K562 (cell line): ENCODE data around the gene FGD1. TPM values are rescaled to one million over a fixed set of nuclear protein-coding genes. Genes with fewer than 3 reads are reported as not detected.
A peak's percentile ranks its signal among the peaks of the same experiment; 100 is the strongest.

Source experiments
- ATAC-seq: fragments of 200-7000 bp; cut with Tn5 transposase; 3 replicates; pipeline ENCODE4 v1.9.1; 2020; ENCODE audit warnings: moderate library complexity
- BruUV-seq: library from RNA; stranded (reverse); fragments of 400-500 nt; replicated peaks from 2 replicates; lab custom pipeline; 2021; lab: Mats Ljungman, UMichigan
- CTCF ChIA-PET: fragments of 300-600 bp; formaldehyde crosslinking; extraction: SDS; loops from one replicate; lab custom pipeline; 2021; ENCODE audit warnings: low intra/inter-chr PET ratio; lab: Yijun Ruan, JAX
- POLR2A ChIA-PET: fragments of 300-600, 350-650 bp; sonication (Branson Sonifier 250); formaldehyde crosslinking; extraction: SDS; loops from one replicate; lab custom pipeline; 2021; ENCODE audit warnings: antibody characterized with exemption, inconsistent platforms; lab: Yijun Ruan, JAX
- DNase-seq, 4 experiments: peaks; one replicate each; pipeline versions ENCODE4 v3.0.0 to v3.0.0-alpha.2; 2011 to 2018; ENCODE audit warnings: low spot score in 3 of 4, mixed read lengths in 3 of 4; ENCODE audit errors: extremely low read depth in 1 of 4
- FAIRE-seq: peaks from 2 replicates; lab custom pipeline; 2011; peaks lifted over from hg19 to GRCh38; lab: Jason Lieb, UNC
- H2AFZ ChIP-seq: 2 replicates; pipeline ENCODE4 v1.6.0; 2011; ENCODE audit warnings: low read depth, low read length, control low read depth, inconsistent platforms
- H3K27ac ChIP-seq: fragments of 200-600 bp; 3 replicates; pipeline ENCODE4 v1.8.0; 2011; ENCODE audit warnings: low read depth, mild to moderate bottlenecking, control low read depth, inconsistent platforms, low read length, moderate library complexity, mixed read lengths; ENCODE audit errors: extremely low read depth
- H3K27me3 ChIP-seq, 2 experiments: fragments of 300-600 bp in 1 of 2; 2 replicates in 1 of 2; 3 replicates in 1 of 2; pipeline versions ENCODE4 v1.6.0 to v1.8.0; 2011; ENCODE audit warnings: inconsistent platforms in 2 of 2, low read length in 2 of 2, mild to moderate bottlenecking in 1 of 2, mixed read lengths in 1 of 2, moderate library complexity in 1 of 2; ENCODE audit not compliant: control insufficient read depth in 2 of 2, insufficient read depth in 2 of 2
- H3K36me3 ChIP-seq: fragments of 300-600 bp; 3 replicates; pipeline ENCODE4 v1.8.0; 2011; ENCODE audit warnings: mild to moderate bottlenecking, low read length, inconsistent platforms; ENCODE audit not compliant: control insufficient read depth, insufficient read depth
- H3K4me1 ChIP-seq, 2 experiments: fragments of 200-600 bp in 1 of 2; replicated peaks in 1 of 2; 2 replicates in 1 of 2; 3 replicates in 1 of 2; pipeline versions ENCODE4 v1.5.1 to v1.8.0; 2011; ENCODE audit warnings: inconsistent platforms in 2 of 2, low read length in 2 of 2, mild to moderate bottlenecking in 1 of 2, mixed read lengths in 1 of 2, moderate library complexity in 1 of 2; ENCODE audit not compliant: control insufficient read depth in 2 of 2, insufficient read depth in 2 of 2
- H3K4me2 ChIP-seq: 2 replicates; pipeline ENCODE4 v1.6.1; 2011; ENCODE audit warnings: low read length, control low read depth, inconsistent platforms, mixed read lengths; ENCODE audit not compliant: insufficient read depth
- H3K4me3 ChIP-seq: fragments of 200-600 bp; sonication (generic), shearing (Covaris generic); 2 replicates; pipeline ENCODE4 v1.5.1; 2016; ENCODE audit warnings: control low read depth, inconsistent platforms
- H3K79me2 ChIP-seq: fragments of 200-600 bp; 3 replicates; pipeline ENCODE4 v1.8.0; 2011; ENCODE audit warnings: low read length, inconsistent platforms; ENCODE audit not compliant: control insufficient read depth, insufficient read depth
- H3K9ac ChIP-seq, 2 experiments: 2 replicates each; pipeline versions ENCODE4 v1.6.0 to v1.6.1; 2011; ENCODE audit warnings: low read depth in 2 of 2, low read length in 2 of 2, control low read depth in 1 of 2, inconsistent platforms in 1 of 2, mild to moderate bottlenecking in 1 of 2, mixed read lengths in 1 of 2; ENCODE audit not compliant: insufficient read depth in 1 of 2
- H3K9me1 ChIP-seq: one replicate; pipeline ENCODE4 v1.6.0; 2011; ENCODE audit warnings: inconsistent platforms, mild to moderate bottlenecking, low read length, moderate library complexity; ENCODE audit not compliant: control insufficient read depth, insufficient read depth
- H3K9me3 ChIP-seq: replicated peaks from 2 replicates; pipeline ENCODE4 v1.5.1; 2011; ENCODE audit warnings: low read depth, low read length, inconsistent platforms; ENCODE audit not compliant: control insufficient read depth, insufficient read depth
- H4K20me1 ChIP-seq: replicated peaks from 2 replicates; pipeline ENCODE4 v1.6.1; 2011; ENCODE audit warnings: low read length, inconsistent platforms, mixed read lengths; ENCODE audit not compliant: control insufficient read depth, insufficient read depth
- BCOR ChIP-seq: fragments of 450-650 bp; IDR thresholded peaks from 2 replicates; pipeline ENCODE4 v1.6.1; 2016
- GTF3C2 ChIP-seq: IDR thresholded peaks from 3 replicates; pipeline ENCODE4 v1.6.1; 2011; ENCODE audit warnings: borderline replicate concordance, mild to moderate bottlenecking, moderate library complexity; ENCODE audit not compliant: insufficient read length; ENCODE audit errors: extremely low read depth
- RBM25 ChIP-seq: fragments of 200-400 bp; formaldehyde crosslinking; IDR thresholded peaks from 2 replicates; pipeline ENCODE4 v1.6.1; 2018; ENCODE audit warnings: low read length, low read depth, moderate library complexity; ENCODE audit not compliant: severe bottlenecking
- in situ Hi-C: fragments of 300-500 bp; cut with MboI; formaldehyde crosslinking; loops from 4 replicates; pipeline ENCODE4 v1.15.0; 2018; ENCODE audit warnings: inconsistent platforms, mixed read lengths
- intact Hi-C: fragments of 100-400 bp; cut with micrococcal nuclease; formaldehyde crosslinking; loops from 2 replicates; pipeline ENCODE4 v1.14.2; 2022
- polyA plus RNA-seq, 8 experiments: library from polyadenylated mRNA; depleted of rRNA in 4 of 8; stranded (reverse) in 5 of 8; unstranded in 3 of 8; fragments of >200 nt; fragmentation: Nextera tagmentation in 2 of 8; fragmentation: Illumina TruSeq in 1 of 8; extraction: Ambion mirVana in 2 of 8; extraction: Trizol in 1 of 8; gene quantifications; 2 replicates each; pipeline versions ENCODE4 v1.2.1 to v1.2.3, GENCODE V29; 2011 to 2014; ENCODE audit warnings: inconsistent platforms in 1 of 8, missing spikeins in 1 of 8
- total RNA-seq, 7 experiments: library from RNA; depleted of rRNA in 6 of 7; stranded (reverse); fragments of >200 nt in 6 of 7; fragmentation: Illumina TruSeq in 2 of 7; extraction: Trizol in 2 of 7; gene quantifications; 2 replicates each; pipeline versions ENCODE4 v1.2.1 to v1.2.3, GENCODE V29; 2011 to 2021; ENCODE audit warnings: low replicate concordance in 1 of 7

FGD1 gene
- total and polyA plus RNA-seq, 9 of the 15 experiments (the other 6 are each of a cell fraction or from before 2014, with no cell fraction given), result 0.01 to 0.09 (median 0.04) TPM; not detected in 2

- TF ChIP-seq BCOR (peak; percentile 63), GTF3C2 (no peak), RBM25 (peak; percentile 35)
- H3K27ac ChIP-seq, result no peak overlapping the region
- FAIRE-seq, result no peak
- POLR2A ChIA-PET, result no interaction called here
- peaks cover 31% of the 10 kb centered on the region for H3K79me2 ChIP-seq
- H3K9me1 ChIP-seq, result no peaks in the 10 kb centered on the region
- no peak overlapping the region for H3K9ac ChIP-seq
- no peak for ATAC-seq
- H3K36me3 ChIP-seq, result peaks cover 37% of the 10 kb centered on the region; the same call in 2 of the 3 replicates
- no peak overlapping the region for H3K4me3 ChIP-seq
- no peaks in the 10 kb centered on the region for H3K27me3 ChIP-seq
- intact Hi-C loops (no loop called here), in situ Hi-C loops (no loop called here)
- peaks cover 9% of the 10 kb centered on the region for H4K20me1 ChIP-seq
- H3K4me2 ChIP-seq, result no peak overlapping the region
- H2AFZ ChIP-seq, result no peak overlapping the region
- no peaks in the 10 kb centered on the region for H3K9me3 ChIP-seq
- H3K4me1 ChIP-seq, result peaks cover 0 to 8% of the 10 kb centered on the region in 2 experiments; a peak in 3 of 5 replicates
- no TSS peak for BruUV-seq
- CTCF ChIA-PET, result no interaction called here
- no peak for DNase-seq
Measured at GRCh38 chrX:54442790-54443189, 53.2 kb downstream of the FGD1 start.
